Ishikawa (cell line): Measurements from ENCODE around the gene MERTK.

Experiments used
- CEBPB ChIP-seq: IDR thresholded peaks from 2 replicates; pipeline ENCODE4 v1.6.1; 2012
- CREB1 ChIP-seq: IDR thresholded peaks from 2 replicates; pipeline ENCODE4 v1.6.1; 2012; ENCODE audit warnings: low read depth
- EGR1 ChIP-seq: IDR thresholded peaks from 2 replicates; pipeline ENCODE4 v1.6.1; 2012
- EP300 ChIP-seq: IDR thresholded peaks from 2 replicates; pipeline ENCODE4 v1.6.1; 2012; ENCODE audit warnings: borderline replicate concordance
- FOXM1 ChIP-seq: IDR thresholded peaks from 2 replicates; pipeline ENCODE4 v1.6.1; 2012; ENCODE audit warnings: low read depth, borderline replicate concordance
- MAX ChIP-seq: IDR thresholded peaks from 2 replicates; pipeline ENCODE4 v1.6.1; 2012
- NFIC ChIP-seq: IDR thresholded peaks from 2 replicates; pipeline ENCODE4 v1.6.1; 2012
- RAD21 ChIP-seq: IDR thresholded peaks from 2 replicates; pipeline ENCODE4 v1.6.1; 2012; ENCODE audit warnings: low read depth
- REST ChIP-seq: IDR thresholded peaks from 2 replicates; pipeline ENCODE4 v1.6.1; 2012; ENCODE audit warnings: low read depth, mild to moderate bottlenecking
- TAF1 ChIP-seq: IDR thresholded peaks from 2 replicates; pipeline ENCODE4 v1.6.1; 2012; ENCODE audit warnings: low read depth, mild to moderate bottlenecking
- TCF12 ChIP-seq: IDR thresholded peaks from 2 replicates; pipeline ENCODE4 v1.6.1; 2012; ENCODE audit warnings: low read depth
- TEAD4 ChIP-seq: IDR thresholded peaks from 2 replicates; pipeline ENCODE4 v1.6.1; 2012
- USF1 ChIP-seq: IDR thresholded peaks from 2 replicates; pipeline ENCODE4 v1.6.1; 2012
- ZBTB7A ChIP-seq: IDR thresholded peaks from 2 replicates; pipeline ENCODE4 v1.6.1; 2012; ENCODE audit warnings: low read depth

The MERTK gene

GRCh38 chr2:112001942-112002341 lies 103.5 kb downstream of the MERTK start:
- TF ChIP-seq TEAD4 (no peak), CEBPB (no peak), USF1 (no peak), RAD21 (no peak), MAX (no peak), REST (no peak), EP300 (no peak)

- TF ChIP-seq NFIC = no peak
- TF ChIP-seq TAF1 = no peak
- TF ChIP-seq FOXM1 = no peak
- no peak for TF ChIP-seq USF1
- no peak for TF ChIP-seq CEBPB
- no peak for TF ChIP-seq REST
- TF ChIP-seq MAX = no peak
- no peak for TF ChIP-seq RAD21
- TF ChIP-seq CREB1 = no peak
- TF ChIP-seq EP300 = no peak
- TF ChIP-seq TEAD4 = no peak
Measured at GRCh38 chr2:112003576-112004252, 105.3 kb downstream of the MERTK start.

- no peak for TF ChIP-seq CEBPB
- no peak for TF ChIP-seq TCF12
- TF ChIP-seq EGR1 = no peak
- TF ChIP-seq CREB1 = no peak
- no peak for TF ChIP-seq NFIC
Measured at GRCh38 chr2:112004253-112004645, 105.8 kb downstream of the MERTK start.

- no peak for TF ChIP-seq USF1
- TF ChIP-seq CREB1 = no peak
- TF ChIP-seq ZBTB7A = no peak
- TF ChIP-seq RAD21 = no peak
- TF ChIP-seq MAX = no peak
- TF ChIP-seq FOXM1 = no peak
- TF ChIP-seq TAF1 = no peak
- TF ChIP-seq REST = no peak
- TF ChIP-seq NFIC = no peak
- TF ChIP-seq TEAD4 = no peak
Measured at GRCh38 chr2:112005406-112006075, 107.1 kb downstream of the MERTK start.
